WI38 (cell line): ENCODE data around the gene GUCY2F.

Experiments used
- H3K4me3 ChIP-seq: 2 replicates; pipeline ENCODE4 v1.5.1; 2011; ENCODE audit warnings: low read depth, mild to moderate bottlenecking, control low read depth, low read length
- TF ChIP-seq, protein P1 (sequence below): IDR thresholded peaks from 2 replicates; pipeline ENCODE4 v1.5.1; 2012; ENCODE audit warnings: low read depth, mild to moderate bottlenecking, control low read depth, low read length

The GUCY2F gene

DNA sequence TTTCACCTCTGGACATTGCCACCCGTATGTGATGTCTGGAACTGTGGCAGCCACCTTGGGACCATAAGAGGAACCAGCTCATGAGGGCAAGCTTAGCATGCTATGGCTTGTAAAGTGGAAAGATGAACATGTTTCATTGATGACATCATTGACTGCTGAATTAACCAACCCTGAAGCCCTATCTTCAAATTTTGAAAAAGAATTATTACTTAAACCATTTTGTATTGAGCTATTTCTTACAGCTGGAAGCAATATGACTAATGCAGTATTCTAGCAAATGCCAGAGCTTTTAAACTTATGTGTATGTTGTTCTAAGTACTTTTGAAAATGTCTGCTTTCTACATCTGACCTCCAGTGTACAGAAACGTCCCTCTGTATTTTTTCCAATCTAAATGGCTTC lies 18.1 kb downstream of the GUCY2F start:
- H3K4me3 ChIP-seq, result no peak overlapping the region
- TF ChIP-seq, protein P1, sequence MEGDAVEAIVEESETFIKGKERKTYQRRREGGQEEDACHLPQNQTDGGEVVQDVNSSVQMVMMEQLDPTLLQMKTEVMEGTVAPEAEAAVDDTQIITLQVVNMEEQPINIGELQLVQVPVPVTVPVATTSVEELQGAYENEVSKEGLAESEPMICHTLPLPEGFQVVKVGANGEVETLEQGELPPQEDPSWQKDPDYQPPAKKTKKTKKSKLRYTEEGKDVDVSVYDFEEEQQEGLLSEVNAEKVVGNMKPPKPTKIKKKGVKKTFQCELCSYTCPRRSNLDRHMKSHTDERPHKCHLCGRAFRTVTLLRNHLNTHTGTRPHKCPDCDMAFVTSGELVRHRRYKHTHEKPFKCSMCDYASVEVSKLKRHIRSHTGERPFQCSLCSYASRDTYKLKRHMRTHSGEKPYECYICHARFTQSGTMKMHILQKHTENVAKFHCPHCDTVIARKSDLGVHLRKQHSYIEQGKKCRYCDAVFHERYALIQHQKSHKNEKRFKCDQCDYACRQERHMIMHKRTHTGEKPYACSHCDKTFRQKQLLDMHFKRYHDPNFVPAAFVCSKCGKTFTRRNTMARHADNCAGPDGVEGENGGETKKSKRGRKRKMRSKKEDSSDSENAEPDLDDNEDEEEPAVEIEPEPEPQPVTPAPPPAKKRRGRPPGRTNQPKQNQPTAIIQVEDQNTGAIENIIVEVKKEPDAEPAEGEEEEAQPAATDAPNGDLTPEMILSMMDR, result no peak

DNA sequence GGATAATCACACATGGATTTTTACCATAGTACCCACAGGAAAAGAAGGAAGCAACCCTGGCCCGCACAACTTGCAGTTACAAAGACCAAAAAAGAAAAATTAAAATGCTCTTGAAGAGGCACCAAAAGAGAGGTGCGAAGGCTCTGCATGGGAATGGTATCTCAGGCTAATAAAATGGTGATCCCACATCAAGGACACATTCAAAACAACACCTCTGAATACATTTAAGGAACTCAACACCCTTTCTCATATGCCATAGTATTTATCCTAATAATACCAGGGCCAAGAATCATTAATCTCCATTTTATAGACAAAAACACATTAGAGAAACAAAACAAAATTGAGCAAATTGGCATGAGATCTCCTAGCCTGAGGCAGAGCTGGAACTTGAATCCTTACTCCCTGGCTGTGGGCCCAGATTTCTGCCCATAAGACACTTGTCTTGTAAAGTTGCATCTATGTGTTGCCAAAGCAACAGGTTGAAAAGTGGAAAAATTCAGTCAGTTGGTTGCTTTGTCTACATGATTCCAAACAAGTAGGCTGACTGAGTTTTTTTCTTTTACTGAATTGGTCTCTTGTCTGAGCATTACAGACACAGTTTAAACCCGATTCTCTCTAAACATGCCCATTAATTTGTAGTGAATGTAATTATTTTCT lies 33.5 kb downstream of the GUCY2F start:
- TF ChIP-seq, protein P1, result no peak
- H3K4me3 ChIP-seq, result no peak overlapping the region

DNA sequence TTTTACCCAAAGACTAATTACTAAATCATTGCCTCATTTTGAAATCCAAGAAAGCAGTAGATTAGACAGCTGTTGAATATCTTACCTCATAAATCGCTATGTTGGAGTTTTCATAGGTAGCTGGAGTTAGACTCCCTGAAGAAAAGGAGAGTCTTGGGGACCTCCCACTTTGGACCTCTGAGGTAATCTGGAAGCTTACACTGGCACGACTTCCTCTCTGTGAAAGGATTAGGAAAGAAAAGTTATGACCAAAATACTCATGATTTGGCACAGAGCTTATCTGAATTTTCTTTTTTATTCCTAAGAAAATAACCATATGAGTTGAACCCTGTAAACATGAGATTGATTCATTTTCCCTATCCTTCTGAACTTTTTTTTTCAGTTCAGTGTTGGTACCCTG lies 40.6 kb downstream of the GUCY2F start:
- H3K4me3 ChIP-seq, result no peak overlapping the region
- TF ChIP-seq, protein P1, result no peak

DNA sequence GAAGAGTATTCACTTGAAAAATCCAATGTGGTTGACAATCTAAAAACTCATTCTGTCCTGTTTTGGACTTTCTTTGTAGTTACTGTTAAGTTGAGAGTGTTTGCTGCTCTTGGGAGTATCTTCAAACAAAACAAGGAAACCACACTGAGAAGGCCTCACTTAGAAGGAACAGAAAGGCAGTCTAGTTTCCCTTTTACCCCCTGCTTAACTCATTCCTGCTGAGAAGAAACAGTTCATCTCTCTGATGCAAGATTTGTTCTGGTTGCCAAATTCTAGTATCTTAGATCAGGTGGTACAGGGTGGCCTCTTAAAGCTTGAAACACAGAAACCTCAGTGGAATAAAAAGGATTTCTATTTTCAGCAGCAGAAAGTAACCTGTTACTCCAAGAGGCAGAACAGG lies 41.4 kb downstream of the GUCY2F start:
- H3K4me3 ChIP-seq, result no peak overlapping the region
- TF ChIP-seq, protein P1, result no peak

DNA sequence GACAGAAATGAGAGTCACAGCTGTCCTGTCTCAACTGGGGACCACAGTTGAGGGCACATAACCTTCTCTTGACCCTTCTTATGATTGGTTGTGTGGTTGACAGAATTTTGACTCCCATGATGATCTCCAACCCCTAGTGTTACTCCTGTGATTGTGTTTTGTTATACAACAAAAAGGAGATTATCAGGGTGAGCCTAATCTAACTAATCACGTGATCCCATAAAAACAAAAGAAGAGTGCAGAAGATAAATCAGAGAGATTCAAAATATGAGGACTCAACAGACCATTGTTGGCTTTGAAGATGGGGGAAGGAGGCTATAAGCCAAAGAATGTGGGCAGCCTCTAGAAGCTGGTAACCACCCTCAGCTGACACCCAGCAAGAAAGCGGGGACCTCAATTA lies 72.7 kb downstream of the GUCY2F start:
- TF ChIP-seq, protein P1, result no peak
- H3K4me3 ChIP-seq, result no peak overlapping the region

DNA sequence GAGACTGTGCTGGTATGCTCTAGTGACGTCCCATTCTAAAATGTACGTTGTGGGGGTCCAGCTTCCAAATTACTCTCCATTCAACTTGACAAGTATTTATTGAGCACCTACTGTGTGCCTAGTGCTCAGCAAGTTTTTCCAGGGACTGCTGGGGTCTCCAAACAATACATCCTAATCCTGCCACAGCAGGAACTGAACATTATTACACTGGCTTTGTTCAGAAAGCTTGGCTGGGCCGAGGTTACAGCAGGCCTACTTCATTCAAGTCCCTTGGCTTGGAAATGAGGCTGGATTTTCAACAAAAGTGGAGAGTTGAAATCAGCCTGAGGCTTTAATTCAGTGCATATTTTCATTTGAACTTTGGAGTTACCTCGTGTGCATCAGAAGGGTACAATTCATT lies 78.0 kb downstream of the GUCY2F start:
- TF ChIP-seq, protein P1, result no peak
- H3K4me3 ChIP-seq, result no peak overlapping the region

DNA sequence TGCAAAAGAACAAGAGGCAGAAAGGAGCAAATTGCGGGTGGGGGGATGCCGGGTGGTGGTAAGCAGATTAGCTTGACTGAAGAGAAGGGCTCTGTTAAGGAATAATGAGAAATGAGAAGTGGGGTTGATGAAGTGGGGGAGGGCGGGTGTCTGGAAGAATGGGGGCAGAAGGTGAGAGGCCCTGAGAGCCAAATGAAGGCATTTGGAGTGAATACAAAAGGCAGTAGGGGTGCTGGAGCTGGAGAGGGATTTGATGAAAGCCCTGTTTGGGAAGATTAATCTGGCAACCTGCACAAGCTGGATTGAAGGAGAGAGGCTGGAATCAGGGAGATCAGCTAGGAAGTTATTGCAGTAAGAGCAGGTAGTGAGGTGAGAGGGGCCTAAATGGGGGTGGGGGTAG lies 82.1 kb downstream of the GUCY2F start:
- no peak overlapping the region for H3K4me3 ChIP-seq
- TF ChIP-seq, protein P1, result no peak
